22Rv1 (cell line): Measurements from ENCODE around the gene MRPL21.
A peak's percentile ranks its signal among the peaks of the same experiment; 100 is the strongest.

Source experiments
- H3K27ac ChIP-seq: fragments of 450-650 bp; 2 replicates; pipeline ENCODE4 v1.5.1; 2017
- ZFX ChIP-seq: fragments of 450-650 bp; IDR thresholded peaks from 2 replicates; pipeline ENCODE4 v1.6.1; 2017; ENCODE audit warnings: antibody characterized with exemption, borderline replicate concordance
- TF ChIP-seq, protein P1 (sequence below): fragments of 450-650 bp; IDR thresholded peaks from 2 replicates; pipeline ENCODE4 v1.5.1; 2017; ENCODE audit warnings: mild to moderate bottlenecking

Gene MRPL21

DNA sequence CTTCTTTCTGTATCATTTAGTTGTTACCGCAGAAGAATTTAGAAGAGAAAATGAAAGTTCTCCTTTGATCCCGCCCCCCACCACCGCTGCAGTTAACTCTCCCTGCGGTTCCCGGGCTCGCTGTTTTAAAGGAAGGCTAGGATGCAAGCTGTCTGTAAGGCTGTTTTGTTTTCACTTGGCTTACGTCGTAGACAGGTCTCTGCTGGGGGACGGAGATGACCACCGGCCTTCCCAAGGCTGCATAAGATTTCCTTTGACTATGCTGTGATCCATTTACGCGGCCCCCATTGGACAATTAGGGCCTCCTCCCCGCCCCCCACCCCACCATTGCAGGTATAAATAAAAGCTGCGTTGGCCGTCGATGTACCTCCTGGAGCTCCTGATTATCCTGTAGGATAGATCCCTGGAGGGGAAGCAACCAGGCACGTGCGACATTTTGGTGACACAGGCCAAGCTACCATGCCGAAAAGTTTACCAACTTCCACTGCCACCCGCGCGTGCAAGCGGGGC lies 60.5 kb downstream of the MRPL21 start:
- no peak for TF ChIP-seq ZFX
- TF ChIP-seq, protein P1, sequence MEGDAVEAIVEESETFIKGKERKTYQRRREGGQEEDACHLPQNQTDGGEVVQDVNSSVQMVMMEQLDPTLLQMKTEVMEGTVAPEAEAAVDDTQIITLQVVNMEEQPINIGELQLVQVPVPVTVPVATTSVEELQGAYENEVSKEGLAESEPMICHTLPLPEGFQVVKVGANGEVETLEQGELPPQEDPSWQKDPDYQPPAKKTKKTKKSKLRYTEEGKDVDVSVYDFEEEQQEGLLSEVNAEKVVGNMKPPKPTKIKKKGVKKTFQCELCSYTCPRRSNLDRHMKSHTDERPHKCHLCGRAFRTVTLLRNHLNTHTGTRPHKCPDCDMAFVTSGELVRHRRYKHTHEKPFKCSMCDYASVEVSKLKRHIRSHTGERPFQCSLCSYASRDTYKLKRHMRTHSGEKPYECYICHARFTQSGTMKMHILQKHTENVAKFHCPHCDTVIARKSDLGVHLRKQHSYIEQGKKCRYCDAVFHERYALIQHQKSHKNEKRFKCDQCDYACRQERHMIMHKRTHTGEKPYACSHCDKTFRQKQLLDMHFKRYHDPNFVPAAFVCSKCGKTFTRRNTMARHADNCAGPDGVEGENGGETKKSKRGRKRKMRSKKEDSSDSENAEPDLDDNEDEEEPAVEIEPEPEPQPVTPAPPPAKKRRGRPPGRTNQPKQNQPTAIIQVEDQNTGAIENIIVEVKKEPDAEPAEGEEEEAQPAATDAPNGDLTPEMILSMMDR, result no peak

DNA sequence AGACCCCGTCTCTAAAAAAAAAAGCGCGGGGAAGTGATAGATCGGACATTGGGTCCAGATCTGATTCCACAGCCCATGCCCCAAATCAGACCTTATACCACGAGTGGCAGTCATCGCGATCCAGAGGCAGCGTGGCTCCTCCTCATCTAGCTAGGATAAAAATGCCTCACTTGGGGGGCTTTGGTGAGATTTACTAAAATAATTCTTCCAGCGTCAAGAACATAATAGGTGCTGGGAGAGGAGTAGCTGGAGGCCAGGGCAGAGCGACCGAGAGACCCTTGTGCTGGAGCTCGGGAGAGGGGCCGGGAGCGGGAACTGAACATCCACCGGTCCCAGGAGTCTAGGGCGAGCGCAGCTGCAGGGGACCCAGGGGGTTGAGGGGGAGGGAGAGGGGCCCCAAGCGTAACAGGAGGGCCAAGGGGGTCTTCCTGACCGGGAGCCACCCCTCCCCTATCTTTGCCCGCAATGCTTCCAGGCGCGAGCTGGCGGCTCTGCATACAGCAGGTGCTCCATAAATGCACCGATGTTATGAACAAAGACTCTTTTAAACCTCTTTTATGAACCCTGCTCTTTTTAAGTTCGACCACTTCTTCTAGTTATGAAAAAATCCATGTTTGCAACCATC lies 61.1 kb downstream of the MRPL21 start:
- TF ChIP-seq ZFX, result no peak
- TF ChIP-seq, protein P1, result no peak
- no peak overlapping the region for H3K27ac ChIP-seq

More for the DNA sequence above, 60.5 kb downstream of the MRPL21 start:
- no peak overlapping the region for H3K27ac ChIP-seq

DNA sequence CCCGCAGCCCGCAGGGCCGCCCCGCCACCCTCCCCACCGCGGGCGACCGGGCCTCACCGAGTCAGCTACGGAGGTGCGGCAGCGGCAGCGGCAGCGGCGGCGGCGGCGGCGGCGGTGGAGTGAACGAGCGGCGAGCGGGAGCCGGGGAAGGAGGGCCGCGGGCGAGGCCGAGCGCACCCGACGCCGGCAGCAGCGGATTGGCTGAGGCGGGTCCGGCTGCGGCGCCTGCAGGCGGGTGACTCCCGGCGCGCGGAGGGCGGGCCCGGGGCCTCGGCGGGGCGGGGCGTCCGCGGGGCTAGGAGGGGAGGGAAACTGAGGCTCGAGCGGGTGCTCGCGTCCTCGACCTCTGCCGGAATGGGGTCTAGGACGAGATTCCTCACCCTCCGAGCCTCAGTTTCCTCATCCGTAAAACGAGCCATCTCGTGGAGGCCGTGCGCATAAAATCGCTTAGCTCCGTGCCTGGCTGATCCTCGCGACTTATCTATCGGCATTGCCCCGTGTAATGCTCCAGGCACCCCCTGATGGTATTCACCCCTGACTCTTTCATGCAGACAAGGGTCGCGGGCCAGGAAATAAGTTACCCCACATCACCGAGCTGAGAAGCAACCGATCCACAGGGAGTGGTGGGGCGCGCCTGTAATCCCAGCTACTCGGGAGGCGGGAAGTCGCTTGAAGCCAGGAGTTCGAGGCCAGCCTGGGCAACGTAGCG lies 61.8 kb downstream of the MRPL21 start, which contains the start of gene CPT1A:
TSS of gene CPT1A (minus strand) at position 199 of the 709 bp plus-strand sequence. CDS start 26,442 bp downstream, outside the sequence.
- TF ChIP-seq, protein P1, result no peak
- TF ChIP-seq ZFX, result no peak
- peak within 1 kb of the TSS; percentile 93 for H3K27ac ChIP-seq
